Measurements from ENCODE around the gene CALML6. TPM values are rescaled to one million over a fixed set of nuclear protein-coding genes. Genes with fewer than 3 reads are reported as not detected.

CALML6 gene
- total RNA-seq, 1 experiment from 2014 or later: 1.9 TPM

- TF ChIP-seq OVOL2 (CRISPR knock-in tag; IDR thresholded peaks at IDR 0.05; ENCODE audit: borderline replicate concordance) (no peak), MYBL2 (CRISPR knock-in tag; IDR thresholded peaks at IDR 0.05) (peak; percentile 41), ZNF121 (CRISPR knock-in tag; IDR thresholded peaks at IDR 0.05) (no peak), TCF7 (CRISPR knock-in tag; IDR thresholded peaks at IDR 0.05; ENCODE audit: low read depth) (0 out of 2 replicates have a peak, but pooled peaks have one; percentile 24), FOXK1 (CRISPR knock-in tag; IDR thresholded peaks at IDR 0.05) (0 out of 2 replicates have a peak, but pooled peaks have one; percentile 62), FOXP1 (CRISPR knock-in tag; IDR thresholded peaks at IDR 0.05; ENCODE audit: borderline replicate concordance) (0 out of 2 replicates have a peak, but pooled peaks have one; percentile 19), ZNF281 (CRISPR knock-in tag; IDR thresholded peaks at IDR 0.05) (peak; percentile 14; the same call in 1 of the 2 replicates), MAX (CRISPR knock-in tag; IDR thresholded peaks at IDR 0.05) (peak; percentile 87), STAT6 (CRISPR knock-in tag; conservative IDR thresholded peaks at IDR 0.05; ENCODE audit: low read depth) (no peak), ZNF532 (CRISPR knock-in tag; IDR thresholded peaks at IDR 0.05; ENCODE audit: borderline replicate concordance) (no peak), E2F4 (CRISPR knock-in tag; IDR thresholded peaks at IDR 0.05; ENCODE audit: borderline replicate concordance, low read depth) (no peak), ZNF423 (CRISPR knock-in tag; IDR thresholded peaks at IDR 0.05) (no peak)
Observed at GRCh38 chr1:1919304-1920056, 4.4 kb downstream of the CALML6 start (continued).

GRCh38 chr1:1920057-1920607, 5.1 kb downstream of the CALML6 start:
- POLR2A ChIA-PET: interaction anchor here (1.3 kb wide), 1 partner anchor 29 kb away, joined by 5 read pairs; no protein-coding TSS in a partner anchor
- DNase-seq (ENCODE audit: low spot score): no peak

More at GRCh38 chr1:1920057-1920607, 5.1 kb downstream of the CALML6 start:
- CTCF ChIA-PET: interaction anchor here (2.6 to 5.7 kb wide), 2 partner anchors 11 to 125 kb away, joined by 19 to 46 read pairs; no protein-coding TSS in a partner anchor
- ATAC-seq: no peak
- Mint-ChIP-seq H3K4me3 (peak overlapping the region; percentile 30), H3K9me3 (no peaks in the 10 kb centered on the region), H3K27ac (no peak overlapping the region), H3K36me3 (no peaks in the 10 kb centered on the region), H3K27me3 (ENCODE audit: low read depth) (no peaks in the 10 kb centered on the region), H3K4me1 (peaks cover 7% of the 10 kb centered on the region; the same call in 1 of the 2 replicates)
- TF ChIP-seq ZNF317 (CRISPR knock-in tag; IDR thresholded peaks at IDR 0.05; ENCODE audit: borderline replicate concordance, low read depth): no peak
- TF ChIP-seq USF1 (CRISPR knock-in tag; IDR thresholded peaks at IDR 0.05): no peak
- TF ChIP-seq ZSCAN18 (CRISPR knock-in tag; IDR thresholded peaks at IDR 0.05): no peak
- TF ChIP-seq MYBL2 (CRISPR knock-in tag; IDR thresholded peaks at IDR 0.05): peak; percentile 11; the same call in 1 of the 2 replicates
